HG03460 (cell line): ENCODE results near the gene EEF2K.

ENCODE experiments used
- ATAC-seq: cut with Tn5 transposase; IDR thresholded peaks from one replicate; pipeline ENCODE4 v1.9.1; 2021; ENCODE audit not compliant: unreplicated experiment

The EEF2K gene

GRCh38 chr16:22328081-22328725, 122.1 kb downstream of the EEF2K start:
- no peak for ATAC-seq

DNA sequence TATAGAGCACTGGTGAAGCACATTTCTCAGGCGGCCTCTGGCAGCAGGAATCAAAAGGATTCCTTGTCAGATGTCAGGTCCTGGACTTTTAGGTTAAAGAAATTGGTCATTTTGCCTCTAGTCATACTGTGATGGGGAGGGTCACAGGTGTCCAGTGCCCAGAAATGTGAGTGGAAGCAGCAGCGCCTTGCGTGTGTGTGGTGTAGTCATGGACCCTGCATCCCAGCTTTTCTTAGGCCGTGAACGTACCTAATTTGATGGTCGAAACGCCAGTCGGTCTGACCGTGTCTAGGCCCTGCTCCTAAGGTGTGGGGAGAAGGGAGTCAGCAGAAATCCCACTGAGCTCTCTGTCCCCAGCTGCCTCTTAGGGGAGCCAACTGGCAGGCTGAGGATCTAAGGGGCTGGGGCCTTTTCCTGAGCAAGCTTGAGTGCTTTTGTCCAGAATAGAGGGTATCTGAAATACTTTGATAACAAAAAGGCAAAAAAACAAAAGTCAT, 123.2 kb downstream of the EEF2K start:
- no peak for ATAC-seq

GRCh38 chr16:22330326-22330725, 124.2 kb downstream of the EEF2K start:
- ATAC-seq, result no peak

GRCh38 chr16:22333457-22333994, 127.4 kb downstream of the EEF2K start:
- ATAC-seq, result no peak

- ATAC-seq, result no peak
Measured at GRCh38 chr16:22335668-22336246, 129.7 kb downstream of the EEF2K start.

- no peak for ATAC-seq
Measured at GRCh38 chr16:22336581-22336980, 130.5 kb downstream of the EEF2K start.

DNA sequence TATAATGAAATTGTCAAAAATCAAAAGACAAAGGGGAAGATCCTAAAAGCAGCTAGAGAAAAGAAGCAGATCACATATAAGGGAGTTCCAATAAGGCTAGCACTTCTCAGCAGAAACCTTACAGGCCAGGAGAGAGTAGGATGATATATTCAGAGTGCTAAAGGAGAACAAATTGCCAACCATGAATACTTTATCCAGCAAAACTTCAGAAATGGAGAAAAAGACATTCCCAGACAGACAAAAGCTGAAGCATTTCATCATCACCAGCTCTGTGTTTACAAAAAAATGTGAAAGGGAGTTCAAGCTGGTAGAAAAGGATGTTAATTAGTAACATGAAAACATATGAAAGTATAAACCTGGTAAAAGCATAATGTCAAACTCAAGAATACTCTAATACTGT, 131.0 kb downstream of the EEF2K start:
- no peak for ATAC-seq

GRCh38 chr16:22337849-22338635, 132.0 kb downstream of the EEF2K start:
- ATAC-seq, result no peak
